Memory B cell (primary cell): Measurements from ENCODE around the gene CEP164.

Experiments used
- ATAC-seq: fragments of 150-1000 bp; cut with Tn5 transposase; 2 replicates; pipeline ENCODE4 v1.10.0; 2021; ENCODE audit warnings: low read depth, mild to moderate bottlenecking, moderate library complexity
- DNase-seq, 2 donors: peaks; one replicate each; pipeline ENCODE4 v3.0.0; 2022; ENCODE audit warnings: low spot score in 2 of 2
- H3K27ac Mint-ChIP-seq: one replicate; pipeline ENCODE4 v1.8.0; 2022; ENCODE audit warnings: mild to moderate bottlenecking, moderate library complexity, mixed read lengths
- H3K27me3 Mint-ChIP-seq: one replicate; pipeline ENCODE4 v1.8.0; 2022; ENCODE audit warnings: mixed read lengths
- H3K36me3 Mint-ChIP-seq: one replicate; pipeline ENCODE4 v1.8.0; 2022; ENCODE audit warnings: mild to moderate bottlenecking, mixed read lengths
- H3K4me1 Mint-ChIP-seq: one replicate; pipeline ENCODE4 v1.8.0; 2022; ENCODE audit warnings: mixed read lengths
- H3K4me3 Mint-ChIP-seq: one replicate; pipeline ENCODE4 v1.8.0; 2022; ENCODE audit warnings: mild to moderate bottlenecking, moderate library complexity, mixed read lengths
- H3K9me3 Mint-ChIP-seq: one replicate; pipeline ENCODE4 v1.8.0; 2022; ENCODE audit warnings: mixed read lengths

CEP164 gene

GRCh38 chr11:117462864-117463247 is 135.2 kb downstream of the CEP164 start:
- peaks cover 10% of the 10 kb centered on the region for H3K27me3 Mint-ChIP-seq
- no peak overlapping the region for H3K4me3 Mint-ChIP-seq
- ATAC-seq: no peak
- H3K4me1 Mint-ChIP-seq: no peaks in the 10 kb centered on the region
- H3K36me3 Mint-ChIP-seq: no peaks in the 10 kb centered on the region
- no peak overlapping the region for H3K27ac Mint-ChIP-seq
- DNase-seq: no peak
- H3K9me3 Mint-ChIP-seq: no peaks in the 10 kb centered on the region
